Measurements from ENCODE around the gene OPHN1.

DNA sequence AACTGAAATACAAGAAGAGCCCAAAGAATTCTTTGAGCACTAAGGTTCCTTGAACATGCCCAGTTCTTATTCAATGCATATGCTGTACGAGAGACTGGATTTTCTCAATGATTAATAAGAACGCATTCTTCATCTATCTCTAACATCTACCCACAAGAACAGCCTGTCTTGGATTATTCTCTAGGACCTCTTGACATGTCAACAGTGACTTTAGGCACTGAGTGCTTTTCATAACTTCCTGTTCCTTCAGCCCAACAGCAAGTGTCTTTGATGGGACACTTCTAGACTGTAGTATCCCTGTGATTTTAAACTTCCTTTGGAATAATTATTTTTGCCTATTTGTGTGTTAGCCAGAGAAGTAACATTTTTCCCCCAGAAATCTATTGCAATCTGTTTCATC, 69.3 kb downstream of the OPHN1 start:
- TF ChIP-seq, protein P1, sequence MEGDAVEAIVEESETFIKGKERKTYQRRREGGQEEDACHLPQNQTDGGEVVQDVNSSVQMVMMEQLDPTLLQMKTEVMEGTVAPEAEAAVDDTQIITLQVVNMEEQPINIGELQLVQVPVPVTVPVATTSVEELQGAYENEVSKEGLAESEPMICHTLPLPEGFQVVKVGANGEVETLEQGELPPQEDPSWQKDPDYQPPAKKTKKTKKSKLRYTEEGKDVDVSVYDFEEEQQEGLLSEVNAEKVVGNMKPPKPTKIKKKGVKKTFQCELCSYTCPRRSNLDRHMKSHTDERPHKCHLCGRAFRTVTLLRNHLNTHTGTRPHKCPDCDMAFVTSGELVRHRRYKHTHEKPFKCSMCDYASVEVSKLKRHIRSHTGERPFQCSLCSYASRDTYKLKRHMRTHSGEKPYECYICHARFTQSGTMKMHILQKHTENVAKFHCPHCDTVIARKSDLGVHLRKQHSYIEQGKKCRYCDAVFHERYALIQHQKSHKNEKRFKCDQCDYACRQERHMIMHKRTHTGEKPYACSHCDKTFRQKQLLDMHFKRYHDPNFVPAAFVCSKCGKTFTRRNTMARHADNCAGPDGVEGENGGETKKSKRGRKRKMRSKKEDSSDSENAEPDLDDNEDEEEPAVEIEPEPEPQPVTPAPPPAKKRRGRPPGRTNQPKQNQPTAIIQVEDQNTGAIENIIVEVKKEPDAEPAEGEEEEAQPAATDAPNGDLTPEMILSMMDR (IDR thresholded peaks at IDR 0.05; ENCODE audit: poor library complexity), result no peak
- no peak for TF ChIP-seq EZH2phosphoT487 (IDR thresholded peaks at IDR 0.05; ENCODE audit: low read depth, severe bottlenecking, unreplicated experiment)
- no peak for TF ChIP-seq EZH2 (IDR thresholded peaks at IDR 0.05; ENCODE audit: borderline replicate concordance)

Data from hepatocyte (in vitro differentiated cells).